Activated T-cell treated with anti-CD3 and anti-CD28 coated beads, Interleukin-2, amount 50 U/mL, for 4 hours (primary cell): Measurements from ENCODE around the gene DOCK10. TPM values are rescaled to one million over a fixed set of nuclear protein-coding genes. Genes with fewer than 3 reads are reported as not detected.

ENCODE experiments used
- ATAC-seq, 2 donors: fragments of 200-7000 bp; cut with Tn5 transposase; one replicate each; pipeline ENCODE4 v1.10.0; 2021
- DNase-seq: peaks from one replicate; pipeline ENCODE4 v3.0.0-alpha.2; 2020
- H3K27me3 Mint-ChIP-seq: one replicate; pipeline ENCODE4 v1.8.0; 2021; ENCODE audit warnings: low read depth, mixed read lengths
- H3K36me3 Mint-ChIP-seq: one replicate; pipeline ENCODE4 v1.8.0; 2022; ENCODE audit warnings: mixed read lengths; ENCODE audit not compliant: insufficient read depth
- H3K4me1 Mint-ChIP-seq: one replicate; pipeline ENCODE4 v1.8.0; 2021; ENCODE audit warnings: low read depth, mixed read lengths
- H3K4me3 Mint-ChIP-seq: one replicate; pipeline ENCODE4 v1.8.0; 2021; ENCODE audit warnings: mild to moderate bottlenecking, moderate library complexity, mixed read lengths
- H3K9me3 Mint-ChIP-seq: one replicate; pipeline ENCODE4 v1.8.0; 2021; ENCODE audit warnings: mixed read lengths
- total RNA-seq, 3 donors: library from RNA; stranded (reverse); gene quantifications; one replicate each; pipeline ENCODE4 v1.2.1, GENCODE V29; 2021

DOCK10 gene
- total RNA-seq, 3 donors from 2014 or later, result 173 to 222 (median 219) TPM

DNA sequence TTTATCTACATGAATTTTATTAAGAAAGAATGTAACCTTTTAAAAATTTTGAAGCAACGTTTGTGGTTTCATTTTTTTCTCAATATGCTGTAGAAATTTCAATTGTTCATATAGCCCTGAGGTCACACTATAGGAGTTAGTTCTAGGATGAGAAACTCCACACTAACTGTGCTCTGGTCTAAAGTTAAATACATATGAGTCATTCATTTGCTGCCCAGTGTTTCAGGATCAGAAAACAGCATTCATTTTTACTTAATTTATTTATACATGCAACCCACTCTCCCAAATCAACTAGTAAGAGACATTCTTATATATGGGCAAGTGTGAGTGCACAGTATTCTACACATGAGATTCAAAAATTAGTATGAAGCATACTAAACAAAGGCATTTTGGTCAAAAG is 137.9 kb downstream of the DOCK10 start:
- Mint-ChIP-seq H3K4me3 (no peak overlapping the region), H3K27me3 (no peaks in the 10 kb centered on the region), H3K4me1 (peaks cover 47% of the 10 kb centered on the region), H3K36me3 (peaks cover 42% of the 10 kb centered on the region), H3K9me3 (no peaks in the 10 kb centered on the region)
- ATAC-seq, result no peak
- DNase-seq, result no peak

DNA sequence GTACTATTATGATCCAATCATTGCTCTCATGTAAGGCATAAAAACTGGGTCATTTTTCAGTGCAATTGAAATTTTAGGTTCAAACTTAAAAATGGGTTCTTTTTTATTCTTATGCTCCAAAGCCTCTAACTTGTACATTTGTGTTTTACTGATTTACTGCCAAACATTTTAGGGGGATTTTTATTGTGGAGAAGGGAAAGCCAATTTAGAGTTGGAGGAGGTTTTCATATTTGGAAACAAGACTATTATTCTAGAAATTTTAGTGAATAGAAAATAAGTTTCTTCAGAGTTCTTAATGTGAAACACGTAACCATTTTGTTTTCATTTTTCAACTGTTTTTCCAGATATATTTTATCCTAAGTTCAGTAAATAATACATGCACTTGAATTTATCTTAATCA is 138.6 kb downstream of the DOCK10 start:
- DNase-seq (no peak), ATAC-seq (no peak)
- Mint-ChIP-seq H3K4me3 (no peak overlapping the region), H3K9me3 (no peaks in the 10 kb centered on the region), H3K36me3 (peaks cover 42% of the 10 kb centered on the region), H3K27me3 (no peaks in the 10 kb centered on the region), H3K4me1 (peaks cover 41% of the 10 kb centered on the region)

DNA sequence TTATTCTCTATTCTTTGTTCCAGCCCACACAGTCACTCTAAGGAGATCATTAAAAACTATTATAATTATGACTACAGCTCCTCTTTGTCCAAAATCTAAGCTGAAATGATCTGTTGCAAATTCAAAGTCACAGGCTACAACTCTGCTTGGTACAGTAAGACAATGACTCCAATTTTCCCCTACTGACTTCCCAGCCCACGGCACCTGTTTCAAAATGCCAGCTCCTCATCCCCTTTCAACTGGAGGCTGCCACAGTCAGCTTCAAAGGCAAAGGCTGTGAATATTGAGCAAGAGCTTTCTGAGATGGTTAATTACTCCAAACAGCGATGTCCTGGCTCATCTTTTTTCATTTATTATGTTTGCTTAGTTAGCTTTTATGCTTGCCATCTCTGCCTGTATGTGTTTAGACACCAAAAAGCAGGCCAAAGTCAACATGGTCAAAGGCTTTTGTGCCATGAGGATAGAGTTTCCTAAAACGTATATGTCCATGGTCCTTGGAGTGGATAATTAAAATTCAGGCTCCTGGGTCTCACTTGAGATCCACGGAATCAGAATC is 141.1 kb downstream of the DOCK10 start:
- peaks cover 40% of the 10 kb centered on the region for H3K4me1 Mint-ChIP-seq
- no peak overlapping the region for H3K4me3 Mint-ChIP-seq
- DNase-seq (peak; percentile 15), ATAC-seq (peak in 1 of 2 donors; percentile 51)
- no peaks in the 10 kb centered on the region for H3K9me3 Mint-ChIP-seq
- H3K36me3 Mint-ChIP-seq, result peaks cover 37% of the 10 kb centered on the region
- no peaks in the 10 kb centered on the region for H3K27me3 Mint-ChIP-seq

GRCh38 chr2:224895377-224895776 is 146.9 kb downstream of the DOCK10 start:
- no peaks in the 10 kb centered on the region for H3K27me3 Mint-ChIP-seq
- ATAC-seq (no peak), DNase-seq (no peak)
- peaks cover 42% of the 10 kb centered on the region for H3K36me3 Mint-ChIP-seq
- no peak overlapping the region for H3K4me3 Mint-ChIP-seq
- H3K4me1 Mint-ChIP-seq, result peaks cover 42% of the 10 kb centered on the region
- H3K9me3 Mint-ChIP-seq, result no peaks in the 10 kb centered on the region

DNA sequence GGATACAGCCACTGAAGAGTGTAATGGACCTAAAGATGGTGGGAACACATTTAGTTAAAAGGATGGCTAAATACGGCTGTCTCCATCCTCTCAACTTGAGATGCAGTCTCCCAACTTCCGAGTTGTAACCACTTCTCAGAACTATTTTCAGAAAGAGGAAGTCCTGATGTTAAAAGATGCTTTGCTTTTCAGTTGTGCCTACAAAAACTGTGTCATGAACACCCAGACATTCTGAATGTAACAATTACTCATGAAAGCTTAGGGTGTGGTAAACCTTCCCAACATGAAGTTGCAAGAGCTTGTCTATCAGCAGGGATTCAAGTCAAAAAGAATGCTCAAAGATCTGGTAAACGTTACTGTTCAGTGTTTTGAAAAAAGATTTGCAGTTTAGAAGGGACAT is 147.9 kb downstream of the DOCK10 start:
- no peak for DNase-seq
- Mint-ChIP-seq H3K27me3 (no peaks in the 10 kb centered on the region), H3K4me3 (peak overlapping the region; percentile 7), H3K4me1 (peaks cover 45% of the 10 kb centered on the region), H3K9me3 (no peaks in the 10 kb centered on the region), H3K36me3 (peaks cover 47% of the 10 kb centered on the region)
- ATAC-seq, result peak in 1 of 2 donors; percentile 89

DNA sequence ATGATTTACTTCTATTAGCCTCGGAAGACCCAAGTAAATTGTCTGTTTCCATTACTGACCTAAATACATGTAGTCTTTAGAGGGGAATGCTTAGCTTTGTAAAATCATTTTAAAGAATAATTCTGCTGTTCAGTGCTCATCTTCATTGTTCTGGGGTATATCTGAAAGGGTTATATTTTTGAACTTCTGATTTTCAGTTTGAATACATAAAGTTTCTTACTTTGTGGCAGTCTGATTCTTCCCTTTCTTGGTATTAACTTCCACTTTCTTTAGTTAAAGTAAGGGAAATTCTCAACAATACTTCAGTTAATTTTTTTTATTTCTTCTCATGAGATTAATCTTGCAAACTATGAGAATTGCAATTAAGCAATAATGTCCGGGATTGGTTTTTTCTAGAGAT is 148.4 kb downstream of the DOCK10 start:
- ATAC-seq (no peak), DNase-seq (no peak)
- H3K9me3 Mint-ChIP-seq, result no peaks in the 10 kb centered on the region
- peaks cover 50% of the 10 kb centered on the region for H3K36me3 Mint-ChIP-seq
- no peaks in the 10 kb centered on the region for H3K27me3 Mint-ChIP-seq
- H3K4me1 Mint-ChIP-seq, result peaks cover 44% of the 10 kb centered on the region
- H3K4me3 Mint-ChIP-seq, result peak overlapping the region; percentile 7

DNA sequence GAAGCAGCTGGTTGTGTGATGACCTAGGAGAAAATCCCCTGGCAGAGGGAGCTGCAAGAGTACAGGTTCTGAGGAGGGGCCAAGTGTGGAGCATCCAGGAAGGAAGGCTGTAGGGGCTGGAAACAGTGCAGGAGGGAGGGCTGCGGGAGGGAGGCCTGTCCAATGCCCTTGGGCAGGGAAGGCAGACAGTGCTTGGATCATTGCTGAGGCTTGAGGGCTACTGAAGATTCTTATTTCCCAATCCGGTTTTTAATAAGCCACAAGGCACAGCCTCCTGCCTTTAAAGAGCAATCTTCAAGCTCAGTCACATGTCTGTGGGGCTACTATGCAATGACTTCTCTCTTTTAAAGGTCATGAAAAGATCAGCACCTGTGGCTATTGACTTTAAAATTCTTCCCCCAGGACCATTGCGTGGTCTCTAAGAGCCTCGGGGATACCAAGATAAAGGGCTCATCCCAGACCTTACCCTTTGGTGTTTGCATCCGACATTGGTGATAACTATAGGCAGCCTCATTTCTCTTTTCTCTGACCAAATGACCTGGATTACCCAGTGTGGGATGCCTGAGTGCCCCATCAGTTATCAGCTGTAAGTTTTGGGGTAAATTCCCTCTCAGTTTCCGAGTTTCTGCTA is 149.6 kb downstream of the DOCK10 start:
- Mint-ChIP-seq H3K36me3 (peaks cover 48% of the 10 kb centered on the region), H3K27me3 (no peaks in the 10 kb centered on the region), H3K9me3 (no peaks in the 10 kb centered on the region), H3K4me3 (no peak overlapping the region), H3K4me1 (peaks cover 43% of the 10 kb centered on the region)
- ATAC-seq (no peak), DNase-seq (no peak)

GRCh38 chr2:224890372-224890771 is 151.9 kb downstream of the DOCK10 start:
- H3K27me3 Mint-ChIP-seq, result no peaks in the 10 kb centered on the region
- H3K36me3 Mint-ChIP-seq, result peaks cover 49% of the 10 kb centered on the region
- no peak for ATAC-seq
- H3K4me1 Mint-ChIP-seq, result peaks cover 53% of the 10 kb centered on the region
- no peak for DNase-seq
- H3K4me3 Mint-ChIP-seq, result no peak overlapping the region
- H3K9me3 Mint-ChIP-seq, result no peaks in the 10 kb centered on the region

DNA sequence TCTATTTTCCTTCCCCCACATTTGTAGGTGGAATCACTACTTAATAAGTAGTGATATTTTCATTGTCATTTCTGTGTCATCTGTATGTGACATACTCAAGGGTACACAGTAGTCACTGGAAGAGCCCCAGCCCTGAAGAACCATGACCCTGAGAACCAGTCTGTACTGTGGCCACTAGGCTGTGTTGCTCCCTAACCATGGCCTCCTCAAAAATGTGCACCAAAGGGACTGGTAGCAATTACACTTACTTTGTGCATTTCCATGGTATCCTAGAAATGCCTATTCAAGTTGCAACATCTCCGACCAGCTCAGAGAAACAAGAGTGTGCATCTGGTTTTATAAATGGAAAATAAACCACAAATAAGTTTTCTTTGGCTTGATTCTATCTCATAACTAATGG is 155.1 kb downstream of the DOCK10 start:
- ATAC-seq (no peak), DNase-seq (no peak)
- peaks cover 60% of the 10 kb centered on the region for H3K36me3 Mint-ChIP-seq
- peaks cover 62% of the 10 kb centered on the region for H3K4me1 Mint-ChIP-seq
- H3K4me3 Mint-ChIP-seq, result no peak overlapping the region
- H3K27me3 Mint-ChIP-seq, result no peaks in the 10 kb centered on the region
- H3K9me3 Mint-ChIP-seq, result no peaks in the 10 kb centered on the region

GRCh38 chr2:224885836-224886547 is 156.3 kb downstream of the DOCK10 start:
- peak; percentile 85 for ATAC-seq
- no peaks in the 10 kb centered on the region for H3K9me3 Mint-ChIP-seq
- H3K27me3 Mint-ChIP-seq, result no peaks in the 10 kb centered on the region
- no peak for DNase-seq
- peaks cover 67% of the 10 kb centered on the region for H3K36me3 Mint-ChIP-seq
- peaks cover 72% of the 10 kb centered on the region for H3K4me1 Mint-ChIP-seq
- no peak overlapping the region for H3K4me3 Mint-ChIP-seq

- Mint-ChIP-seq H3K4me1 (peaks cover 68% of the 10 kb centered on the region), H3K9me3 (no peaks in the 10 kb centered on the region), H3K4me3 (no peak overlapping the region), H3K27me3 (no peaks in the 10 kb centered on the region), H3K36me3 (peaks cover 66% of the 10 kb centered on the region)
- DNase-seq (no peak), ATAC-seq (no peak)
Measured at GRCh38 chr2:224885291-224885690, 157.0 kb downstream of the DOCK10 start.

- DNase-seq (no peak), ATAC-seq (no peak)
- Mint-ChIP-seq H3K4me1 (peaks cover 63% of the 10 kb centered on the region), H3K4me3 (no peak overlapping the region), H3K36me3 (peaks cover 66% of the 10 kb centered on the region), H3K27me3 (no peaks in the 10 kb centered on the region), H3K9me3 (no peaks in the 10 kb centered on the region)
Measured at GRCh38 chr2:224884188-224884587, 158.1 kb downstream of the DOCK10 start.

- Mint-ChIP-seq H3K4me1 (peaks cover 62% of the 10 kb centered on the region), H3K36me3 (peaks cover 66% of the 10 kb centered on the region), H3K27me3 (no peaks in the 10 kb centered on the region), H3K4me3 (no peak overlapping the region), H3K9me3 (no peaks in the 10 kb centered on the region)
- ATAC-seq (no peak), DNase-seq (no peak)
Measured at GRCh38 chr2:224883700-224884099, 158.6 kb downstream of the DOCK10 start.

- no peak for DNase-seq
- Mint-ChIP-seq H3K27me3 (no peaks in the 10 kb centered on the region), H3K36me3 (peaks cover 63% of the 10 kb centered on the region), H3K9me3 (no peaks in the 10 kb centered on the region), H3K4me3 (no peak overlapping the region), H3K4me1 (peaks cover 58% of the 10 kb centered on the region)
- ATAC-seq, result no peak
Measured at GRCh38 chr2:224883172-224883516, 159.1 kb downstream of the DOCK10 start.
